Measurements from ENCODE around the gene PTPN11.
A peak's percentile ranks its signal among the peaks of the same experiment; 100 is the strongest.
"Not testable (repeated sequence)": the region's sequence is repeated elsewhere in the genome, so short reads cannot be mapped to it uniquely, and the experiment has no call there.

The PTPN11 gene

GRCh38 chr12:112457142-112457541 lies 38.4 kb downstream of the PTPN11 start:
- DNase-seq: not testable (repeated sequence)

GRCh38 chr12:112458330-112458729 lies 39.6 kb downstream of the PTPN11 start:
- no peak for DNase-seq

GRCh38 chr12:112458751-112459150 lies 40.0 kb downstream of the PTPN11 start:
- DNase-seq: no peak

- DNase-seq: no peak
Observed at GRCh38 chr12:112463478-112463877, 44.7 kb downstream of the PTPN11 start.

DNA sequence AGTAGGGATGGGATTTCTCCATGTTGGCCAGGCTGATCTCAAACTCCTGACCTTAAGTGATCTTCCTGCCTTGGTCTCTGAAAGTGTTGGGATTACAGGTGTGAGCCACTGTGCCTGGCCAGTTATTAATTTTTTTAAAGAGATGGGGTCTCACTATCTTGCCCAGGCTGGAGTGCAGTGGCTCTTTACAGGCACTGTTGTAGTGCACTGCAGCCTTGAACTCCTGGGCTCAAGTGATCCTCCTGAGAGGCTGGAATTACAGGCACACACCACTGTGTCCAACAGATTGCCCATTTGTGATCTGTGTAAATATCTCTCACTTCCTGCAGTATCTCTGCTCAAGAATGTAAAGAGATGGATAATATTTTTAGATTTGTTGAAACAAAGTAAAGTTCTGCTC lies 45.9 kb downstream of the PTPN11 start:
- no peak for DNase-seq

- peak in 1 of 2 experiments; percentile 23 for DNase-seq
Observed at GRCh38 chr12:112466011-112466422, 47.3 kb downstream of the PTPN11 start.

- no peak for DNase-seq
Observed at GRCh38 chr12:112466835-112467234, 48.1 kb downstream of the PTPN11 start.

DNA sequence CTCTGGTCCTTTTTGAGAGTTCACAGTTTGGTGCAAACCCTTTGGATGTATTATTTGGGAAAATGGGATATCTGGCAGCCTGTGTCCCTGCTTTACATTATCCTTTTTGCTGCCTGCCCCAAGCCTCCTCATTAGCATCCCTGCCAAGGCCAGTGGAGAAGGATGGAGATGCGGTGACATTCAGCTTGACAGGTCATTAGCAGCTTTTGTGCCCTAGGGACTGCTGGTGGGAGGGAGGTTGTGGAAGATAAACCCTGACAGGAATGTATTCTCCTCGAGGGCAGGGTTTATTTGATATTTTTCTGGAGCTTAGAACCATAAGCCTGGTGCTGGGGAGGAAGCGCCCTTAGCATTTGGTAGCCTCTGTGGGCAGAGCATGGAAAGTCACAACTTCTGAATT lies 49.3 kb downstream of the PTPN11 start:
- DNase-seq: no peak

DNA sequence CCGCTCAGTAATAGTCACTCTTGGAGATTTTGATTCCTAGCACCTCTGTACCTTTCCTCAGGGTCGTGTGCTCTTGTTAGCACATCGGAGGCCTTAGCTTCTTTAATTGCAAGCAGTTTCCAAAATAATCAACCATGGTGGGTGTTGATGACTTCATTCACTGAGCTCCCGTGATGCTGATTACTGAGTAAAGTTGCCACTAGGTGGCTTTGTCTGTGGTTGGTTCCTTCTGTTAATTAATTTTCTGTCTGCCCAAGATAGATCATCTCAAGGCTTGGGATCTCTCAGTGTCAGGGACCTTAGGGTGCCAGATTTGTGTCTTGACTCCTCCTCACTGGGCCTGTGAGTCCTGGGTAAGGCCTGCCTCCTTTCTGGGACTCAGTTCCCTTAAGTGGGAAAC lies 54.3 kb downstream of the PTPN11 start:
- no peak for DNase-seq

- no peak for DNase-seq
Observed at GRCh38 chr12:112479413-112479812, 60.7 kb downstream of the PTPN11 start.

DNA sequence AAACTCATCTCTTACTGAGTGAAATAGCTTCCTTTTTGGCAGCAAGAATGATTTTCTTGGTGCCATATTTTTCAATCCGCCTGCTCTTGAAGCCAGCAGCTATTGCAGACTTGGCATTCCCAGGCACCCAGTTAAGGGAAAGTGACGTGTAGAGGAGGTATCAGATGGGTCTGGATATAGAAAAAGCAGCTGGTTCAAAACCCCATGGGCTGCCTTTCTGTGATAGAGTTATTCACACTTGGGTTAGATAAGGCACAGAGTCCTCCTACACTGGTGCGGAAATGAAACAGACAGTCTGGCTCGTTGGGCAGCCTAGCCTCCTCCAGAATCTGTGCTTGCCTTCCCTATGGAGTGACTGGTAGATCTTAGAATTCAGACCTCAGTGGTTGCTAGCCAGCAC lies 62.2 kb downstream of the PTPN11 start:
- no peak for DNase-seq

GRCh38 chr12:112482733-112483132 lies 64.0 kb downstream of the PTPN11 start:
- DNase-seq: no peak

- DNase-seq: no peak
Observed at GRCh38 chr12:112486361-112486760, 67.6 kb downstream of the PTPN11 start.

- DNase-seq: no peak
Observed at GRCh38 chr12:112488257-112488876, 69.6 kb downstream of the PTPN11 start.

DNA sequence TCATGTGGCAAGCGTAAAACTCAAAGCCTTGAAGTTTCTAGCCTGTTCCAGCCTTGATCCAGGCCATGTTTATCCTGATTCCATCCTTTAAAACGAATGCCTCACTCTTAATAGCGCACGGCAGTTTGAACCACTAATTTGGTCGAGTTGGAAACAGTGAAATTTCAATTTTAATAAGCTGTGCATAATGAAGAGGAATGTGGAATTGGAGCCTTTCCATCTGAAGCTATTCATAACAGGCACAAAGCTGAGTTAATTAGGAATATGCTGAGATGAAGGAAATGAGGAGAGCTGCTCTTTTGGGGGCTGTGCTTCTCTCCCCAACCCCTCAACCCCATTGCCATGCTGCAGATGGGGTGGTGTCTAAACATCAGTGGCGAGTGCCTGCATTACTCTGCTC lies 70.7 kb downstream of the PTPN11 start:
- DNase-seq: no peak

DNA sequence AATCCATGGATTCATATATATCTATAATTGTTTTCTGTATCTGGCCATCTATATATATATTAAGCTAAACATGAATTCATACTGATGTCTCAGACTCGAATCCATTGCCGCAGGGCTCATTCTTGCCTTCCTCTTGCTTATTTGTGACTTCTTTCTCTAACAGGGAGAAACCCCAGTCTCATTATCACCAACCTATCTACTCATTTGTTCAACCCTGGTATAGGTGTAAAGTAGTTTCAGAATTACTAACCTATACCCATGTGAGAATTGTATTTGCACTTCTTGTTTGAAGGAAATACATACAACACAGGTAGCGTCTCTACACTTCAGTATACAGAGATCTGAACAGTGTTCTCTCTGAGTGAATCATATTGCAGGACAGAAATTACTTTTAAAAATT lies 77.7 kb downstream of the PTPN11 start:
- DNase-seq: no peak

DNA sequence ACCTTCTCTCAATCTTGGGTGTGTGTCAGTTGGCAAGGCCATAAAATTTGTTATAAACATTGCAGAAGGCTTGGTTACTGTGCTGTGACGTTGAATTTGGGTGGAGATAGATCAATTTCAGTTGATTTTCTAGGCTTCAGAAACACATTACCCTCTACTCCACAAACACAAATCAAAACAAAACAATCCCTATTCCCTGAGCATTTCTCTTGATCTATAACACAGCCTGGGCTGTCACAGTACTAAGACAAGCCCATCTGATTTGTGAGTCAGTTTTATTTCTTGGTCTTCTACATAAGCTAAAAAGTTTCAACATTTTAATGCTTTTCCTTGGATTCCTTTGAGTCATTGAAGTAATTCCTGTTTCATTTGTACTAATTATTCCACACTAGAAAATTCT lies 79.8 kb downstream of the PTPN11 start:
- no peak for DNase-seq

DNA sequence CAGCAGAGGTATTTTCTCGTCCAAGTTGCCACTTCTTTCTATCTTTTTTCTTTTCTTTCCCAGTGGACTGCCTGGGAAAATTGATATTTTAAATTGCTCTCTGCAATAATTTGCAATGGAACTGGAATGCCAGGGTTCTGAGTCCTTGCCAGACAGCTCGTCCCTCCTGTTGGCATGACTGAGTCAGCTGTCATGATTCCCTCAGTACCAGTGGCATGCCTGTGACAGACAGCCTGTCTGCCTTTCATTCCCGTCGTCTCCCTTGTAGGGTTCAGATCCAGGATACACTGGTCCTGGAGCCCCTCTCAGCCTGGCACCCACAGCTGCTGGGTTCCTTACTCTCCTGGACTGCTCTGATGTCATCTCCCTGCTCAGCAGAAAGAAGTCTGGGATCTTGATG lies 84.8 kb downstream of the PTPN11 start:
- no peak for DNase-seq

GRCh38 chr12:112506513-112507166 lies 87.9 kb downstream of the PTPN11 start:
- DNase-seq: no peak

DNA sequence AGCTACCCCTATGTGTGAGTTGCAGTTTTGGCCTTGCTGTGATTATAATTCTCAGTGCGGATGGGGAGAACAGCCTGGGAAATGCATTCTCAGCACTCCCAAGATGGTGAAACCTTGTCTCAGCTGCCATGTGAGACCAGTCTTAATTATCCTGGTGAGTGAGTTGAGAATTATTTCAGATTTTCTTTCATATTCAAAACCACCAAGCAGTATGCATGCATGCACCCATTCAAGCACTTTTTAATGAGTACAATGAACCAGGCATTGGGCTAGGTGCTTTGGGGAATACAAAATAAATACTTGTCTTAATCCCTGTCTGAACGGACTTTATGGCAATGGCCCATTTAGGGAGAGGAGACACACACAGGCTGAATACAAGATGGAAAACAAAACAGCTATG lies 94.7 kb downstream of the PTPN11 start:
- no peak for DNase-seq

DNA sequence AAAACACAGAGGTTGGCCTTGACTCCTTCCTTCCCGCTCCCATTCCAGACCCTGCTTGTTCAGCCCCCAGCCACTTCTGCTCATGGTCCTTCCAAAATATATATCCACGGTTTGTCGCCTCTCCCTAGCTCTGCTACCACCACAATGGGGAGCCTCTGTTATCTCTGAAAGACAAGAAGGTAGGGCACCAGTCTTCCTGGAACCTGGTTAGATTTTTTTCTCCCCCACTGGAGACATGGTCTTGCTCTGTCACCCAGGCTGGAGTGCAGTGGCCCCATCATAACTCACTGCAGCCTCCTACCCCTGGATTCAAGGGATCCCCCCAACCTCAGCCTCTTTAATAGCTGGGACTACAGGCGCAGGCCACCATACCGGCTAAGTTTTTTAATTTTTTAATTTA lies 95.7 kb downstream of the PTPN11 start:
- DNase-seq: no peak

DNA sequence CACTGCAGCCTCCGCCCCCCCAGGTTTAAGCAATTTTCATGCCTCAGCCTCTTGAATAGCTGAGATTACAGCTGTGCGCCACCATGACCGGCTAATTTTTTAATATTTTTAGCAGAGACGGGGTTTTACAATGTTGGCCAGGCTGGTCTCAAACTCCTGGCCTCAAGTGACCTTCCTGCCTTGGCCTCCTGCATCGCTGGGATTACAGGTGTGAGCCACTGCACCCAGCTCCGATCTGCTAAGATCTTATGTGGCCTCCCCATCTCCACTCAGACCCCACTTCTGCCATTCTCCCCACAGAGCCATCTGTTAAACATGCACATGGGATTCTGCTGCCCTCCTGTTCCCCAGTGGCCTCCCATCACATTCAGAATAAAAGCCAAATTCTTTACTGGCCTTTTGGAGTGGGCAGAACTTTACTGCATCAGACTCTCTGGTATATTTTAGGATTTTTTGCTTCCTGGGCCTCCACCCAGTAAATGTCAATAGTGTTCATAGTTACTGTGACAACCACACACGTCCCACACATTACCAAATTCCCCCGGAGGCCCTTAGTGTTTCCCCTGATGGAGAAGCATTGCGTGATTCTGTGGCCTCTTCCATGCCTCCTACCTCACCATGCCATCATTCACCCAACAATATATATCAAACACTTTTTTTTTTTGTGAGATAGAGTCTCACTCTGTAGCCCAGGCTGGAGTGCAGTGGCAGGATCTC lies 96.3 kb downstream of the PTPN11 start:
- no peak for DNase-seq

- no peak for DNase-seq
Observed at GRCh38 chr12:112515868-112516267, 97.1 kb downstream of the PTPN11 start.

- DNase-seq: no peak
Observed at GRCh38 chr12:112517730-112518364, 99.1 kb downstream of the PTPN11 start.

Data from SHP77 (cell line).